ENCODE data around the gene NME4.

NME4 gene

DNA sequence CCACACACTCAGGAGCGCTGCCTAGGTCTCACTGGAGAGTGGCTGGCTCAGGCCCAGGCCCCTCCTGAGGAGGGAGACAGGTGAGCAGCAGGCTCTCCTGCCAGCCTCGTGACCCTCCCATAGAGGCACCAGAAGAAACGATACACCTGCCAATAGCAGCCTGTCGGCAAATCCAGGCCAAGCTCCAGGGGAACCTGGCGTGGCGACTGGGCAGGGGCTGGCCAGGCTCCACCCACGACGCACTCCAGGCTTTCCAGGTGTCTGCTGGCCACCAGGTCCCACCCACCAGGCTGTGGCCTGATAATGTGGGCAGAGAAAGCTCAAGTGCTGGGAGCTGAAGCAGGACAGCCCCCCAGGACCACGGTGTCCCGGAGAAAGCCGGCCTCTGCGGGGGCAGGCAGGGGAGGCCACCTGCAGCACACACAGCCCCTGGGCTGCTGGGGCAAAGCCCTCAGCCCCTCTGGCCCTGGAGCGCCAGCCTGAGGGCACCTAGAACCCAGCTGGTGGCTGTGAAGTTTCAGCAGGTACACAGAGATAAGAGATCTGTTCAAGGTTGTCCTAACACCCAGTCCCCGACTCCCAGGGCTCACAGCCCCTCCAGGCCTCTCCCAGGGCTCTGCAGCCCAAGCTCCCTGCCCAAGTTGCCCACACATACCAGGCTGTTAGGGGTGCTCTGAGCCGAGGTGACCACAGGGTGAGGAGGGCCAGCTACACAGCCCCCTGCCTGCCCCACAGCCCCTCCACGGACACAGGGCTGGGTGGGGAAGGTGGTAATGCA lies 17.6 kb upstream of the NME4 start:
- no peak overlapping the region for H3K4me3 ChIP-seq (ENCODE audit: low read length)
- no peak for TF ChIP-seq CTCF (conservative IDR thresholded peaks at IDR 0.05; ENCODE audit: low read length)
- DNase-seq (ENCODE audit: low read depth) = no peak

GRCh38 chr16:379961-380761 lies 16.8 kb upstream of the NME4 start:
- TF ChIP-seq CTCF (conservative IDR thresholded peaks at IDR 0.05; ENCODE audit: low read length) = no peak
- H3K4me3 ChIP-seq (ENCODE audit: low read length) = peak overlapping the region; percentile 72
- no peak for DNase-seq (ENCODE audit: low read depth)

- peak overlapping the region; percentile 72 for H3K4me3 ChIP-seq (ENCODE audit: low read length)
- DNase-seq (ENCODE audit: low read depth) = no peak
- TF ChIP-seq CTCF (conservative IDR thresholded peaks at IDR 0.05; ENCODE audit: low read length) = no peak
Measured at GRCh38 chr16:380762-381011, 16.3 kb upstream of the NME4 start.

GRCh38 chr16:381012-381788 lies 15.8 kb upstream of the NME4 start:
- no peak for TF ChIP-seq CTCF (conservative IDR thresholded peaks at IDR 0.05; ENCODE audit: low read length)
- peak overlapping the region; percentile 72 for H3K4me3 ChIP-seq (ENCODE audit: low read length)
- DNase-seq (ENCODE audit: low read depth) = no peak

GRCh38 chr16:381789-382717 lies 14.9 kb upstream of the NME4 start, which contains the start of gene PGAP6:
TSS of gene PGAP6 (minus strand) at chr16:381978. CDS start at chr16:381821, 157 bp downstream.
- TF ChIP-seq CTCF (conservative IDR thresholded peaks at IDR 0.05; ENCODE audit: low read length) = no peak
- DNase-seq (ENCODE audit: low read depth) = peak; percentile 53
- H3K4me3 ChIP-seq (ENCODE audit: low read length) = peak within 1 kb of the TSS; percentile 73

- no peak for TF ChIP-seq CTCF (conservative IDR thresholded peaks at IDR 0.05; ENCODE audit: low read length)
- DNase-seq (ENCODE audit: low read depth) = no peak
- no peak overlapping the region for H3K4me3 ChIP-seq (ENCODE audit: low read length)
Measured at GRCh38 chr16:383326-384051, 13.5 kb upstream of the NME4 start.

All from AG10803 (cell line).